MM.1S (cell line): ENCODE measurements around the gene QPCTL.

Source experiments
- EZH2 ChIP-seq: fragments of 300-600 bp; sonication (generic); optimal IDR thresholded peaks from 2 replicates; pipeline ENCODE3; 2017; ENCODE audit warnings: low read depth, mild to moderate bottlenecking, antibody characterized with exemption, low read length, mixed read lengths
- EZH2phosphoT487 ChIP-seq: fragments of 300-600 bp; sonication (generic); IDR thresholded peaks from 2 replicates; pipeline ENCODE4 v1.6.1; 2018; ENCODE audit warnings: antibody characterized with exemption, low read length
- TF ChIP-seq, protein P1 (sequence below): fragments of 300-600 bp; sonication (generic); IDR thresholded peaks from 2 replicates; pipeline ENCODE4 v1.5.1; 2016; ENCODE audit warnings: antibody characterized with exemption, low read length, mixed read lengths

DNA sequence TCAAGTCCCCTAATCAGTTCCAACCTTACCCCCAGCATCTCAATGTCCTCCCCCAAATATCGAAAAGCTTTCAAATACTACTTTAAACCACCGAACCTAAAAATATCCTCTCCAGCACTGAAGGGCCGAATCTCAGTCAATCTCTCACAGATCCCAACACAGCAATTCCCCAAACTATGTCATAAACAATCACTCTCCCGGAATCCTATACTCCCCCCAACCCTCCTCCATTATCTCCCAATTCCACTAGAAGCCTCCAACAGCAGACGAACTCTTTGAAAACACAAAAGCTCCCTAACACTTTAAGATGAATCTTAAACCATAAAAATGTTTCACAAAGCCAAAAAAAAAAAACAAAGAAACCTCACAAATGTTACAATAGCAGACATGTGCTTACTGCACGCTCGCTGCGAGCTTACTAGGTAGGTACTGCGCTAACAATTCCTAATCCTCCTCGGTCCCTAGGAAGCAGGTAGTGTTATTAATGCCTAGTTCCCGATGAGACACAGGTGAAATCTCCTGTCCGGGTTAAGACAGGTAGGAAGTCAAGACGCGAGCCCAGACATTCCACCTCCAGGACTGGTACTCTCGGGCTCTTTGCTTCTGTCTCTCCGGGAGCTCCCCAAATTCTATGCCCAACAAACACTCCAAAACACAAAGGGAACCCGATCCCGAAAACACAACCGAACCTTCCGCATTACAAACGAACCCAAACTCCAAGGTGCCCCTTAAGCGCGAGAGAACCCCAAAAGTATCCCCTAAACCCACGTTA lies 24.1 kb downstream of the QPCTL start:
- TF ChIP-seq, protein P1, sequence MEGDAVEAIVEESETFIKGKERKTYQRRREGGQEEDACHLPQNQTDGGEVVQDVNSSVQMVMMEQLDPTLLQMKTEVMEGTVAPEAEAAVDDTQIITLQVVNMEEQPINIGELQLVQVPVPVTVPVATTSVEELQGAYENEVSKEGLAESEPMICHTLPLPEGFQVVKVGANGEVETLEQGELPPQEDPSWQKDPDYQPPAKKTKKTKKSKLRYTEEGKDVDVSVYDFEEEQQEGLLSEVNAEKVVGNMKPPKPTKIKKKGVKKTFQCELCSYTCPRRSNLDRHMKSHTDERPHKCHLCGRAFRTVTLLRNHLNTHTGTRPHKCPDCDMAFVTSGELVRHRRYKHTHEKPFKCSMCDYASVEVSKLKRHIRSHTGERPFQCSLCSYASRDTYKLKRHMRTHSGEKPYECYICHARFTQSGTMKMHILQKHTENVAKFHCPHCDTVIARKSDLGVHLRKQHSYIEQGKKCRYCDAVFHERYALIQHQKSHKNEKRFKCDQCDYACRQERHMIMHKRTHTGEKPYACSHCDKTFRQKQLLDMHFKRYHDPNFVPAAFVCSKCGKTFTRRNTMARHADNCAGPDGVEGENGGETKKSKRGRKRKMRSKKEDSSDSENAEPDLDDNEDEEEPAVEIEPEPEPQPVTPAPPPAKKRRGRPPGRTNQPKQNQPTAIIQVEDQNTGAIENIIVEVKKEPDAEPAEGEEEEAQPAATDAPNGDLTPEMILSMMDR = no peak
- no peak for TF ChIP-seq EZH2
- TF ChIP-seq EZH2phosphoT487 = no peak
